Suprapubic skin (tissue), 4 donors: ENCODE measurements around the gene TYSND1. TPM values are rescaled to one million over a fixed set of nuclear protein-coding genes. Genes with fewer than 3 reads are reported as not detected.

Experiments
- DNase-seq, 2 donors: peaks; one replicate each; pipeline ENCODE4 v3.0.0-alpha.2; 2019; ENCODE audit warnings: low spot score in 2 of 2
- H3K27ac ChIP-seq: fragments of 200-600 bp; sonication (generic); one replicate; pipeline ENCODE4 v1.5.1; 2019
- H3K27me3 ChIP-seq: fragments of 200-600 bp; sonication (generic); one replicate; pipeline ENCODE4 v1.5.1; 2019
- H3K36me3 ChIP-seq: fragments of 200-600 bp; sonication (generic); one replicate; pipeline ENCODE4 v1.5.1; 2019
- H3K4me1 ChIP-seq: fragments of 200-600 bp; sonication (generic); one replicate; pipeline ENCODE4 v1.5.1; 2019
- H3K4me3 ChIP-seq: fragments of 200-600 bp; sonication (generic); one replicate; pipeline ENCODE4 v1.5.1; 2019; ENCODE audit warnings: mild to moderate bottlenecking
- H3K9me3 ChIP-seq: fragments of 200-600 bp; sonication (generic); one replicate; pipeline ENCODE4 v1.5.1; 2019
- CTCF ChIP-seq, 2 donors: fragments of 200-600 bp in 1 of 2; fragments of 450-650 bp in 1 of 2; sonication (generic) in 1 of 2; IDR thresholded peaks; one replicate each; pipeline ENCODE4 v1.5.1; 2016 to 2019; ENCODE audit warnings: antibody characterized with exemption in 2 of 2, mild to moderate bottlenecking in 1 of 2, moderate library complexity in 1 of 2
- EP300 ChIP-seq: sonication (generic); formaldehyde crosslinking; IDR thresholded peaks from one replicate; pipeline ENCODE4 v1.6.1; 2017; ENCODE audit warnings: antibody characterized with exemption
- POLR2A ChIP-seq, 2 donors: fragments of 450-650 bp; IDR thresholded peaks; one replicate each; pipeline ENCODE4 v1.6.1; 2017; ENCODE audit warnings: antibody characterized with exemption in 2 of 2, mild to moderate bottlenecking in 2 of 2, moderate library complexity in 2 of 2
- POLR2AphosphoS5 ChIP-seq, 3 donors: sonication (generic); formaldehyde crosslinking; IDR thresholded peaks; one replicate each; pipeline ENCODE4 v1.6.1; 2017; ENCODE audit warnings: antibody characterized with exemption in 3 of 3
- WGBS: methylation state at CpG from one replicate; pipeline ENCODE4 v1.1.5; 2018; 5-methylcytosine and 5-hydroxymethylcytosine counted together
- total RNA-seq, 4 donors: library from RNA; depleted of rRNA; stranded (reverse); fragments of >200 nt; gene quantifications; one replicate each; pipeline ENCODE4 v1.1.0, GENCODE V29; 2016

TYSND1 gene
- total RNA-seq, 4 donors from 2014 or later: 32.7 to 42.5 (median 35.2) TPM

- TF ChIP-seq POLR2AphosphoS5 (IDR thresholded peaks at IDR 0.05) (no peak), EP300 (no peak), POLR2A (IDR thresholded peaks at IDR 0.05) (no peak), CTCF (IDR thresholded peaks at IDR 0.05) (no peak)
- H3K36me3 ChIP-seq: no peaks in the 10 kb centered on the region
- H3K4me1 ChIP-seq: peaks cover 44% of the 10 kb centered on the region
- WGBS: 27% methylated on average over 4 of the region's 4 CpGs
- no peaks in the 10 kb centered on the region for H3K27me3 ChIP-seq
- H3K9me3 ChIP-seq: no peaks in the 10 kb centered on the region
- peak overlapping the region; percentile 41 for H3K27ac ChIP-seq
- H3K4me3 ChIP-seq: no peak overlapping the region
- no peak for DNase-seq
Measured at GRCh38 chr10:70191161-70191971, 44.9 kb upstream of the TYSND1 start.

GRCh38 chr10:70190581-70190980 is 44.1 kb upstream of the TYSND1 start:
- no peak for DNase-seq
- Histone ChIP-seq H3K9me3 (no peaks in the 10 kb centered on the region), H3K4me1 (peaks cover 49% of the 10 kb centered on the region), H3K27ac (peak overlapping the region; percentile 41), H3K36me3 (no peaks in the 10 kb centered on the region), H3K4me3 (no peak overlapping the region), H3K27me3 (no peaks in the 10 kb centered on the region)
- WGBS: 46% methylated on average over 5 of the region's 5 CpGs
- no peak for TF ChIP-seq EP300
- TF ChIP-seq POLR2AphosphoS5 (IDR thresholded peaks at IDR 0.05): no peak
- no peak for TF ChIP-seq CTCF (IDR thresholded peaks at IDR 0.05)
- TF ChIP-seq POLR2A (IDR thresholded peaks at IDR 0.05): no peak

- TF ChIP-seq POLR2AphosphoS5 (IDR thresholded peaks at IDR 0.05): no peak
- Histone ChIP-seq H3K4me1 (peaks cover 49% of the 10 kb centered on the region), H3K27me3 (no peaks in the 10 kb centered on the region), H3K27ac (no peak overlapping the region), H3K4me3 (no peak overlapping the region), H3K9me3 (no peaks in the 10 kb centered on the region), H3K36me3 (no peaks in the 10 kb centered on the region)
- 63% methylated on average over 8 of the region's 8 CpGs for WGBS
- DNase-seq: no peak
Measured at GRCh38 chr10:70190102-70190501, 43.6 kb upstream of the TYSND1 start.

GRCh38 chr10:70188768-70189167 is 42.3 kb upstream of the TYSND1 start:
- H3K4me3 ChIP-seq: no peak overlapping the region
- no peaks in the 10 kb centered on the region for H3K9me3 ChIP-seq
- whole genome bisulfite sequencing: 69% methylated on average over 1 of the region's 1 CpG
- TF ChIP-seq CTCF (IDR thresholded peaks at IDR 0.05) (no peak), EP300 (no peak), POLR2A (IDR thresholded peaks at IDR 0.05) (no peak), POLR2AphosphoS5 (IDR thresholded peaks at IDR 0.05) (no peak)
- no peak for DNase-seq
- peaks cover 42% of the 10 kb centered on the region for H3K4me1 ChIP-seq
- no peaks in the 10 kb centered on the region for H3K27me3 ChIP-seq
- H3K27ac ChIP-seq: no peak overlapping the region
- H3K36me3 ChIP-seq: no peaks in the 10 kb centered on the region

GRCh38 chr10:70186571-70186970 is 40.1 kb upstream of the TYSND1 start:
- peaks cover 21% of the 10 kb centered on the region for H3K4me1 ChIP-seq

GRCh38 chr10:70186090-70186489 is 39.6 kb upstream of the TYSND1 start:
- H3K27ac ChIP-seq: no peak overlapping the region
- no peaks in the 10 kb centered on the region for H3K27me3 ChIP-seq
- no peak for TF ChIP-seq EP300
- TF ChIP-seq CTCF (IDR thresholded peaks at IDR 0.05): no peak
- no peak for TF ChIP-seq POLR2A (IDR thresholded peaks at IDR 0.05)
- H3K9me3 ChIP-seq: no peaks in the 10 kb centered on the region
- 63% methylated on average over 5 of the region's 5 CpGs for WGBS
- H3K4me3 ChIP-seq: no peak overlapping the region
- peaks cover 17% of the 10 kb centered on the region for H3K4me1 ChIP-seq
- DNase-seq: no peak
- H3K36me3 ChIP-seq: no peaks in the 10 kb centered on the region

More at GRCh38 chr10:70186571-70186970, 40.1 kb upstream of the TYSND1 start:
- Histone ChIP-seq H3K27ac (no peak overlapping the region), H3K4me3 (no peak overlapping the region), H3K27me3 (no peaks in the 10 kb centered on the region), H3K36me3 (no peaks in the 10 kb centered on the region), H3K9me3 (no peaks in the 10 kb centered on the region)
- DNase-seq: no peak
- no peak for TF ChIP-seq POLR2AphosphoS5 (IDR thresholded peaks at IDR 0.05)
- no peak for TF ChIP-seq EP300
- WGBS: 47% methylated on average over 3 of the region's 3 CpGs
